H1 (cell line): Measurements from ENCODE around the gene KLK6. TPM values are rescaled to one million over a fixed set of nuclear protein-coding genes. Genes with fewer than 3 reads are reported as not detected.

Source experiments
- CTCF ChIA-PET: fragments of 300-600 bp; sonication (Branson Sonifier 250); formaldehyde crosslinking; loops from one replicate; lab custom pipeline; 2021; ENCODE audit not compliant: partially characterized antibody; lab: Charles Lee
- POLR2A ChIA-PET: fragments of 300-600 bp; sonication (Branson Sonifier 250); formaldehyde crosslinking; loops from one replicate; lab custom pipeline; 2021; ENCODE audit warnings: inconsistent platforms; ENCODE audit not compliant: partially characterized antibody; lab: Charles Lee
- DNase-seq, 2 experiments: peaks; one replicate each; pipeline versions ENCODE4 v3.0.0 to v3.0.0-alpha.2; 2010 to 2022; ENCODE audit warnings: low spot score in 2 of 2, low read depth in 1 of 2, mixed read lengths in 1 of 2
- FAIRE-seq: peaks from 2 replicates; lab custom pipeline; 2011; peaks lifted over from hg19 to GRCh38; lab: Jason Lieb, UNC
- H2AFZ ChIP-seq: 2 replicates; pipeline ENCODE4 v1.8.1; 2012; ENCODE audit warnings: low read length, inconsistent platforms
- H2AK5ac ChIP-seq: 2 replicates; pipeline ENCODE4 v1.6.1; 2013; ENCODE audit warnings: low read depth, low read length
- H2BK120ac ChIP-seq: replicated peaks from 2 replicates; pipeline ENCODE3; 2013; ENCODE audit warnings: low read depth, low read length, inconsistent platforms
- H2BK12ac ChIP-seq: 2 replicates; pipeline ENCODE4 v1.6.1; 2013; ENCODE audit warnings: low read depth, low read length
- H2BK15ac ChIP-seq: 2 replicates; pipeline ENCODE4 v1.6.1; 2013; ENCODE audit warnings: low read length
- H2BK20ac ChIP-seq: 2 replicates; pipeline ENCODE4 v1.6.1; 2013; ENCODE audit warnings: low read length
- H2BK5ac ChIP-seq: 2 replicates; pipeline ENCODE4 v1.6.1; 2013; ENCODE audit warnings: low read depth, low read length
- H3K14ac ChIP-seq: 2 replicates; pipeline ENCODE4 v1.6.1; 2013; ENCODE audit warnings: inconsistent platforms; ENCODE audit not compliant: insufficient read length
- H3K18ac ChIP-seq: 2 replicates; pipeline ENCODE4 v1.6.1; 2013; ENCODE audit warnings: low read length; ENCODE audit errors: extremely low read depth
- H3K23ac ChIP-seq: 2 replicates; pipeline ENCODE4 v1.6.1; 2013; ENCODE audit warnings: inconsistent platforms; ENCODE audit not compliant: insufficient read length
- H3K23me2 ChIP-seq: 2 replicates; pipeline ENCODE4 v1.6.1; 2013; ENCODE audit warnings: low read depth, low read length
- H3K27ac ChIP-seq: 2 replicates; pipeline ENCODE4 v1.6.1; 2011; ENCODE audit warnings: low read depth, low read length, inconsistent platforms
- H3K27me3 ChIP-seq, 4 experiments: replicated peaks in 1 of 4; 1 replicate in 1 of 4; 2 replicates in 3 of 4; pipeline versions ENCODE4 v1.6.1 to v1.8.1; 2011 to 2013; ENCODE audit warnings: low read length in 3 of 4, mild to moderate bottlenecking in 3 of 4, inconsistent platforms in 2 of 4, mixed read lengths in 2 of 4, moderate library complexity in 1 of 4; ENCODE audit not compliant: control insufficient read depth in 3 of 4, insufficient read depth in 3 of 4; ENCODE audit errors: extremely low read depth in 1 of 4
- H3K36me3 ChIP-seq, 4 experiments: 2 replicates each; pipeline versions ENCODE4 v1.6.1 to v1.8.1; 2011 to 2013; ENCODE audit warnings: mild to moderate bottlenecking in 4 of 4, low read length in 3 of 4, moderate library complexity in 2 of 4, control low read depth in 1 of 4, inconsistent platforms in 1 of 4; ENCODE audit not compliant: insufficient read depth in 4 of 4, control insufficient read depth in 2 of 4
- H3K4ac ChIP-seq: replicated peaks from 2 replicates; pipeline ENCODE3; 2013; ENCODE audit warnings: low read length, low read depth, mixed read lengths, inconsistent platforms; ENCODE audit not compliant: insufficient read length
- H3K4me1 ChIP-seq, 4 experiments: replicated peaks in 1 of 4; 1 replicate in 1 of 4; 2 replicates in 3 of 4; pipeline versions ENCODE4 v1.6.1 to v1.8.1; 2011 to 2013; ENCODE audit warnings: low read length in 3 of 4, inconsistent platforms in 2 of 4, mixed read lengths in 1 of 4; ENCODE audit not compliant: insufficient read depth in 4 of 4, control insufficient read depth in 3 of 4
- H3K4me2 ChIP-seq, 2 experiments: 2 replicates each; pipeline versions ENCODE4 v1.6.1 to v1.8.1; 2011 to 2013; ENCODE audit warnings: low read depth in 2 of 2, low read length in 2 of 2, control low read depth in 1 of 2, inconsistent platforms in 1 of 2, mild to moderate bottlenecking in 1 of 2; ENCODE audit not compliant: insufficient read depth in 1 of 2
- H3K4me3 ChIP-seq, 4 experiments: fragments of 200-600, 300-600 bp in 1 of 4; sonication (generic), shearing (Covaris generic), sonication (Bioruptor Twin) in 1 of 4; 2 replicates each; pipeline versions ENCODE4 v1.5.1 to v1.8.1; 2011 to 2016; ENCODE audit warnings: low read length in 4 of 4, low read depth in 3 of 4, control low read depth in 2 of 4, inconsistent platforms in 2 of 4, mild to moderate bottlenecking in 2 of 4, mixed read lengths in 1 of 4, moderate library complexity in 1 of 4; ENCODE audit not compliant: insufficient read depth in 2 of 4; ENCODE audit errors: extremely low read depth in 1 of 4
- H3K56ac ChIP-seq: replicated peaks from 2 replicates; pipeline ENCODE3; 2013; ENCODE audit warnings: low read depth, mild to moderate bottlenecking, mixed read lengths, low read length, inconsistent platforms; ENCODE audit not compliant: insufficient read length
- H3K79me1 ChIP-seq: 2 replicates; pipeline ENCODE4 v1.6.1; 2013; ENCODE audit warnings: low read depth, low read length, control low read depth
- H3K79me2 ChIP-seq, 2 experiments: 2 replicates each; pipeline versions ENCODE4 v1.6.1 to v1.8.1; 2012 to 2013; ENCODE audit warnings: low read length in 2 of 2, mild to moderate bottlenecking in 2 of 2, inconsistent platforms in 1 of 2; ENCODE audit not compliant: insufficient read depth in 2 of 2, control insufficient read depth in 1 of 2
- H3K9ac ChIP-seq, 4 experiments: replicated peaks in 1 of 4; 1 replicate in 1 of 4; 2 replicates in 3 of 4; pipeline versions ENCODE4 v1.6.1 to v1.8.1; 2011 to 2013; ENCODE audit warnings: low read depth in 3 of 4, low read length in 3 of 4, control low read depth in 2 of 4, mild to moderate bottlenecking in 2 of 4, moderate library complexity in 2 of 4, inconsistent platforms in 1 of 4; ENCODE audit errors: extremely low read depth in 1 of 4
- H3K9me3 ChIP-seq, 2 experiments: 2 replicates each; pipeline versions ENCODE4 v1.6.1 to v1.8.1; 2012 to 2013; ENCODE audit warnings: mild to moderate bottlenecking in 2 of 2, moderate library complexity in 2 of 2, control low read depth in 1 of 2, inconsistent platforms in 1 of 2, low read depth in 1 of 2, low read length in 1 of 2, mixed read lengths in 1 of 2; ENCODE audit not compliant: insufficient read depth in 2 of 2
- H4K20me1 ChIP-seq, 2 experiments: replicated peaks in 1 of 2; 2 replicates each; pipeline versions ENCODE3 to v1.8.1; 2011 to 2013; ENCODE audit warnings: inconsistent platforms in 2 of 2, low read length in 2 of 2, mild to moderate bottlenecking in 1 of 2; ENCODE audit not compliant: insufficient read depth in 2 of 2, control insufficient read depth in 1 of 2
- H4K5ac ChIP-seq: 2 replicates; pipeline ENCODE4 v1.6.1; 2013; ENCODE audit warnings: low read length, low read depth, mixed read lengths, inconsistent platforms; ENCODE audit not compliant: insufficient read length
- H4K8ac ChIP-seq: 2 replicates; pipeline ENCODE4 v1.8.0; 2013; ENCODE audit warnings: mild to moderate bottlenecking, moderate library complexity, low read length, inconsistent platforms; ENCODE audit not compliant: insufficient read depth; ENCODE audit errors: extremely low read depth
- H4K91ac ChIP-seq: replicated peaks from 2 replicates; pipeline ENCODE3; 2013; ENCODE audit warnings: low read length, mixed read lengths, inconsistent platforms; ENCODE audit not compliant: insufficient read length
- ATF3 ChIP-seq: IDR thresholded peaks from 2 replicates; pipeline ENCODE4 v1.6.1; 2011; ENCODE audit warnings: low read depth, mild to moderate bottlenecking, low read length; ENCODE audit not compliant: insufficient read depth
- HDAC6 ChIP-seq: IDR thresholded peaks from one replicate; pipeline ENCODE4 v1.7.1; 2012; ENCODE audit warnings: low read depth, mild to moderate bottlenecking, inconsistent platforms, low read length, moderate library complexity
- SIN3A ChIP-seq, 2 experiments: IDR thresholded peaks in 1 of 2; conservative IDR thresholded peaks in 1 of 2; 2 replicates each; pipeline ENCODE4 v1.6.1; 2011 to 2012; ENCODE audit warnings: low read length in 2 of 2, improper control_type of control experiment in 1 of 2, low read depth in 1 of 2, mild to moderate bottlenecking in 1 of 2
- SP1 ChIP-seq: IDR thresholded peaks from 2 replicates; pipeline ENCODE4 v1.6.1; 2011; ENCODE audit warnings: low read depth, low read length
- TEAD4 ChIP-seq: IDR thresholded peaks from 2 replicates; pipeline ENCODE4 v1.6.1; 2012; ENCODE audit warnings: low read depth, low read length, inconsistent platforms, mixed read lengths
- YY1 ChIP-seq: IDR thresholded peaks from 2 replicates; pipeline ENCODE4 v1.6.1; 2011; ENCODE audit warnings: low read depth, mild to moderate bottlenecking, low read length
- WGBS, 2 experiments: shearing (Covaris generic) in 1 of 2; methylation state at CpG; one replicate each; pipeline versions ENCODE4 v1.1.6 to v1.1.7; 2013 to 2015; ENCODE audit warnings: low lambda C conversion rate in 2 of 2, mixed read lengths in 2 of 2, inconsistent platforms in 1 of 2, low coverage in 1 of 2, missing lambda C conversion rate in 1 of 2; ENCODE audit not compliant: insufficient replicate concordance in 2 of 2, insufficient coverage in 1 of 2, insufficient read length in 1 of 2; ENCODE audit errors: extremely low coverage in 1 of 2, missing lambda C conversion rate in 1 of 2; 5-methylcytosine and 5-hydroxymethylcytosine counted together
- polyA plus RNA-seq, 7 experiments: library from polyadenylated mRNA; depleted of rRNA in 3 of 7; stranded (reverse) in 5 of 7; unstranded in 2 of 7; fragments of >200 nt in 5 of 7; fragments of 200-250 nt in 2 of 7; gene quantifications; 1 replicate in 5 of 7; 2 replicates in 1 of 7; 4 replicates in 1 of 7; pipeline versions ENCODE4 v1.2.1 to v1.2.3, GENCODE V29; 2011 to 2013; ENCODE audit warnings: missing spikeins in 2 of 7, mixed read lengths in 2 of 7
- total RNA-seq: library from RNA; stranded (reverse); fragmentation: NEBNext Ultra II Directional; extraction: Animal tissue kit (Norgen Biotek cat#: 25700); gene quantifications from 2 replicates; pipeline ENCODE4 v1.2.1, GENCODE V29; 2021
- TF ChIP-seq, protein P1 (sequence below): IDR thresholded peaks from 2 replicates; pipeline ENCODE4 v1.6.1; 2011; ENCODE audit warnings: low read length, improper control_type of control experiment

The KLK6 gene
- total and polyA plus RNA-seq, 2 of the 8 experiments (the other 6 are each of a cell fraction or from before 2014, with no cell fraction given) = 0.69 to 3.2 TPM

DNA sequence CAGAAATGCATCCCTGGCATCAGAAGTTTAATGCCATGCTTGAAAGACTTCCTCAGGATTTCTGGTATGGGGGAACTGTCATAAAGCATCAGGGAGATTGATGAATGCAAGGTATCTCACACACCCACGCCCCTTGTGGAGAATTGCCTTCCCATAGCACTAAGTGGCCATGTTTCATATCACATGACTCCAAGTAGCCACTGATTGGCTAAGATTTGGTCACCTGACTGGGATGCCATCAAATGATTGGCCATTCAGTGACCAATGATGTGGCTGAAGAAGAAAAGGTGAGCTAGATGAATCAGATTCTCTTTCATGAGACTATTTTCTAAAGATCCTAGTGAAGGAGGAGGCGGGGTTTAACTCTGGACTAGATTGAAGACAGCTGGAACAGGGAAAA lies 24.7 kb upstream of the KLK6 start:
- Histone ChIP-seq H3K14ac (no peak overlapping the region), H3K27ac (no peak overlapping the region), H3K4me3 (no peak overlapping the region), H3K36me3 (no peaks in the 10 kb centered on the region), H3K79me2 (no peaks in the 10 kb centered on the region), H2BK15ac (no peak overlapping the region), H4K8ac (no peak overlapping the region), H2AFZ (no peak overlapping the region), H3K4me1 (peaks cover 0 to 2% (median 0%) of the 10 kb centered on the region in 4 experiments; a peak in 1 of 7 replicates), H3K56ac (no peak overlapping the region), H2BK12ac (no peak overlapping the region), H3K23ac (no peak overlapping the region), H2AK5ac (no peak overlapping the region), H2BK20ac (no peak overlapping the region), H3K4ac (no peak overlapping the region)
- peak; percentile 71 for FAIRE-seq
- CTCF ChIA-PET = interaction anchor here (1.2 to 2.1 kb wide), 4 partner anchors 23 to 103 kb away, joined by 3 to 15 read pairs (median 3); no protein-coding TSS in a partner anchor
- TF ChIP-seq YY1 (peak; percentile 72), ATF3 (peak; percentile 45; the same call in 1 of the 2 replicates), SP1 (peak; percentile 80), TEAD4 (no peak), SIN3A (conservative IDR thresholded peaks at IDR 0.05 in 1 of 2, IDR thresholded peaks at IDR 0.05 in 1 of 2; ENCODE audit: low read depth in 1 of 2, low read length in 2 of 2) (no peak), HDAC6 (no peak)
- TF ChIP-seq, protein P1, sequence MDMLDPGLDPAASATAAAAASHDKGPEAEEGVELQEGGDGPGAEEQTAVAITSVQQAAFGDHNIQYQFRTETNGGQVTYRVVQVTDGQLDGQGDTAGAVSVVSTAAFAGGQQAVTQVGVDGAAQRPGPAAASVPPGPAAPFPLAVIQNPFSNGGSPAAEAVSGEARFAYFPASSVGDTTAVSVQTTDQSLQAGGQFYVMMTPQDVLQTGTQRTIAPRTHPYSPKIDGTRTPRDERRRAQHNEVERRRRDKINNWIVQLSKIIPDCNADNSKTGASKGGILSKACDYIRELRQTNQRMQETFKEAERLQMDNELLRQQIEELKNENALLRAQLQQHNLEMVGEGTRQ = peak; percentile 80
- TF ChIP-seq, all 59 proteins: peak for 4
- H3K9me3 ChIP-seq = no peaks in the 10 kb centered on the region
- H3K18ac ChIP-seq = no peak overlapping the region
- peaks cover 2% of the 10 kb centered on the region; the same call in 1 of the 2 replicates for H3K23me2 ChIP-seq
- H3K4me2 ChIP-seq = no peak overlapping the region
- POLR2A ChIA-PET = interaction anchor here (0.6 to 1.7 kb wide), 3 partner anchors 14 to 46 kb away, joined by 3 to 4 read pairs (median 4); no protein-coding TSS in a partner anchor
- 76% methylated on average over 2 of the region's 2 CpGs; no CpG with 5 or more reads in 1 of the 2 experiments for WGBS, 2 experiments
- no peak for DNase-seq
- H4K5ac ChIP-seq = no peak overlapping the region
- H3K27me3 ChIP-seq = no peaks in the 10 kb centered on the region
- H3K9ac ChIP-seq = no peak overlapping the region
- no peak overlapping the region for H2BK5ac ChIP-seq
- H3K79me1 ChIP-seq = no peaks in the 10 kb centered on the region
- no peaks in the 10 kb centered on the region for H4K20me1 ChIP-seq
- no peak overlapping the region for H4K91ac ChIP-seq
- H2BK120ac ChIP-seq = no peak overlapping the region
